HG03045 (cell line): ENCODE results near the gene MTHFD1.

Experiments
- ATAC-seq: cut with Tn5 transposase; IDR thresholded peaks from one replicate; pipeline ENCODE4 v1.9.1; 2021; ENCODE audit warnings: mild to moderate bottlenecking, moderate library complexity; ENCODE audit not compliant: unreplicated experiment

Gene MTHFD1

GRCh38 chr14:64405295-64405694 lies 17.1 kb downstream of the MTHFD1 start:
- no peak for ATAC-seq

GRCh38 chr14:64407329-64407728 lies 19.2 kb downstream of the MTHFD1 start:
- no peak for ATAC-seq

GRCh38 chr14:64409126-64409920 lies 21.2 kb downstream of the MTHFD1 start:
- no peak for ATAC-seq

- no peak for ATAC-seq
These were observed 22.1 kb downstream of the MTHFD1 start for GRCh38 chr14:64410084-64410774.

GRCh38 chr14:64411001-64411400 lies 22.8 kb downstream of the MTHFD1 start:
- ATAC-seq, result no peak

- ATAC-seq, result no peak
These were observed 24.1 kb downstream of the MTHFD1 start for GRCh38 chr14:64412237-64412636.

- no peak for ATAC-seq
These were observed 28.3 kb downstream of the MTHFD1 start for GRCh38 chr14:64416348-64416932.

- ATAC-seq, result no peak
These were observed 29.1 kb downstream of the MTHFD1 start for GRCh38 chr14:64417055-64417770.

GRCh38 chr14:64417771-64418125 lies 29.6 kb downstream of the MTHFD1 start:
- no peak for ATAC-seq

- no peak for ATAC-seq
These were observed 30.9 kb downstream of the MTHFD1 start for GRCh38 chr14:64419003-64419402.

- ATAC-seq, result no peak
These were observed 33.0 kb downstream of the MTHFD1 start for GRCh38 chr14:64421166-64421565.

- ATAC-seq, result no peak
These were observed 33.9 kb downstream of the MTHFD1 start for GRCh38 chr14:64422005-64422404.

GRCh38 chr14:64422756-64423155 lies 34.6 kb downstream of the MTHFD1 start:
- ATAC-seq, result no peak

GRCh38 chr14:64423987-64424386 lies 35.8 kb downstream of the MTHFD1 start:
- no peak for ATAC-seq

- ATAC-seq, result no peak
These were observed 46.4 kb downstream of the MTHFD1 start for GRCh38 chr14:64434528-64434927.

- no peak for ATAC-seq
These were observed 50.2 kb downstream of the MTHFD1 start for GRCh38 chr14:64438181-64438841.

GRCh38 chr14:64439141-64439540 lies 51.0 kb downstream of the MTHFD1 start:
- no peak for ATAC-seq

GRCh38 chr14:64440494-64440893 lies 52.3 kb downstream of the MTHFD1 start:
- no peak for ATAC-seq

GRCh38 chr14:64442300-64442988 lies 54.3 kb downstream of the MTHFD1 start:
- no peak for ATAC-seq

- no peak for ATAC-seq
These were observed 56.0 kb downstream of the MTHFD1 start for GRCh38 chr14:64444140-64444539.
